Lower leg skin (tissue), 4 donors: ENCODE measurements around the gene ELP4. TPM values are rescaled to one million over a fixed set of nuclear protein-coding genes. Genes with fewer than 3 reads are reported as not detected.
"Not testable (repeated sequence)": the region's sequence is repeated elsewhere in the genome, so short reads cannot be mapped to it uniquely, and the experiment has no call there.

ENCODE experiments used
- DNase-seq, 2 donors: peaks; one replicate each; pipeline ENCODE4 v3.0.0-alpha.2; 2019; ENCODE audit warnings: low spot score in 2 of 2
- H3K4me3 ChIP-seq: fragments of 200-600 bp; sonication (generic); 2 replicates; pipeline ENCODE4 v1.5.1; 2017; ENCODE audit warnings: mild to moderate bottlenecking, low read depth; ENCODE audit not compliant: poor library complexity, severe bottlenecking
- CTCF ChIP-seq, 3 donors: fragments of 450-650 bp; IDR thresholded peaks; one replicate each; pipeline ENCODE4 v1.5.1; 2016; ENCODE audit warnings: antibody characterized with exemption in 3 of 3, mild to moderate bottlenecking in 3 of 3, moderate library complexity in 2 of 3
- POLR2A ChIP-seq, 2 donors: fragments of 450-650 bp; IDR thresholded peaks; one replicate each; pipeline ENCODE4 v1.6.1; 2016 to 2017; ENCODE audit warnings: antibody characterized with exemption in 2 of 2, mild to moderate bottlenecking in 1 of 2, moderate library complexity in 1 of 2
- WGBS, 2 donors: methylation state at CpG; one replicate each; pipeline ENCODE4 v1.1.5; 2018; 5-methylcytosine and 5-hydroxymethylcytosine counted together
- intact Hi-C: fragments of 100-400 bp; cut with DNase I; formaldehyde crosslinking; loops from one replicate; pipeline ENCODE4 v1.15.0; 2023; ENCODE audit warnings: low total_unique reads
- total RNA-seq, 4 donors: library from RNA; depleted of rRNA; stranded (reverse); fragments of >200 nt; gene quantifications; one replicate each; pipeline ENCODE4 v1.1.0, GENCODE V29; 2016

Gene ELP4
- total RNA-seq, 4 donors from 2014 or later = 20.6 to 23.3 (median 22.2) TPM

DNA sequence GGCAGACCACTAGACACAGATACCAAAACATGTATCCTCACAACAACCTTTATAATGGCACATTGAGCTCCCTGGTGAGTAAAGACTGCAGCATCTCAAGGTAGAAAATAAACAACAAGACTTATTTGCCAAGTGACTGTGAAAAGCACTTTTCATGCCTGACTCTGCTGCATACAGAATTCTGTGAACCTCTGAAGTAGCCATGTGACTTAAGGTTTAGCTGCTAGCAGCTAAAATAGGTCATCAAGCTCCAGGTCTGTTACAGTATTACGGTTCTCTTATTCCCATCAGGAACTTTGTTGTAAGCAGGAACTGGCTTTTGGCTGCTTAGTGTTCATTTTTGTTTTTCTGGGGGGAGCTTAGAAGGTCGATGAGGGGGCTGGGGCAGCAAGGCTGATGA is 162.1 kb downstream of the ELP4 start:
- TF ChIP-seq POLR2A (IDR thresholded peaks at IDR 0.05) (no peak), CTCF (IDR thresholded peaks at IDR 0.05) (no peak)
- WGBS, 2 donors = 60 to 74% methylated on average over 2 of the region's 2 CpGs
- intact Hi-C loops = no loop called here
- H3K4me3 ChIP-seq = no peak overlapping the region
- DNase-seq = no peak

GRCh38 chr11:31673108-31673507 is 163.5 kb downstream of the ELP4 start:
- 97% methylated on average over 3 of the region's 3 CpGs for WGBS, 2 donors
- DNase-seq, H3K4me3 ChIP-seq, intact Hi-C loops: not testable (repeated sequence)

DNA sequence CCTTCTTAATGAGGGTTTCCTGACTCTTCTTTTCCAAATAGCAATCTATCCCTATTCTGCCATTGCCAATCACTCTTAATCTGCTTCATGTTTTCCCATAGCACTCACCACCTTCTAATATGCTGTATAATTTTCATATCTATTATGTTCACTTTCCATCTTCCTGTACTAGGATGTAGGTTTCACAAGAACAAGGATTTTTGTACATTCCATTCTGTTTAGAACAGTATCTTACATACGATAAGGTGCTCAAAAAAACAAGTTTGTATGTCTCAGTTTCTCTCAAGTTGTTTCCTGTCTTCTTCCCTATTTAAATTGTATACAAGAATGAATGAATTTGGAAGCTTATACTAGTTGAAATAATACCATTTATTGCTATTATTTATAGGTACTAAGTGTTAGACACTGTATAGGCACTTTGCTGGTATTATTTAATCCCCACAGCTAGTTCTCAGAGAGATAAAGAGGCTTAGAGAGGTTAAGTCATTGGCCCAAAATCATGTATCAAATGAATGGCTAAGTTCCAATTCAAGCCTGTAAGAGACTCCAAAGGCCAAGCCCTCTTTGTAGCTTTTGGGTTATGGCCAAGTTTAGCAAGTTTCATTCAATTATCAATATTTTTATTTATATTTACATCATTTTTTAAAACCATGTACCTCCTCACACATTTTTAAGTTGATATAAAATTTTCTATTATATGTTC is 166.9 kb downstream of the ELP4 start:
- intact Hi-C loops = no loop called here
- WGBS, 2 donors = 92 to 96% methylated on average over 1 of the region's 1 CpG
- no peak for DNase-seq
- TF ChIP-seq CTCF (IDR thresholded peaks at IDR 0.05) (no peak), POLR2A (IDR thresholded peaks at IDR 0.05) (no peak)
- H3K4me3 ChIP-seq = no peak overlapping the region

- WGBS, 2 donors = 67 to 99% methylated on average over 3 of the region's 3 CpGs
- no peak for DNase-seq
- no peak for TF ChIP-seq CTCF (IDR thresholded peaks at IDR 0.05)
- no peak for TF ChIP-seq POLR2A (IDR thresholded peaks at IDR 0.05)
- intact Hi-C loops = no loop called here
- H3K4me3 ChIP-seq = no peak overlapping the region
Measured at GRCh38 chr11:31680770-31681169, 171.2 kb downstream of the ELP4 start.

DNA sequence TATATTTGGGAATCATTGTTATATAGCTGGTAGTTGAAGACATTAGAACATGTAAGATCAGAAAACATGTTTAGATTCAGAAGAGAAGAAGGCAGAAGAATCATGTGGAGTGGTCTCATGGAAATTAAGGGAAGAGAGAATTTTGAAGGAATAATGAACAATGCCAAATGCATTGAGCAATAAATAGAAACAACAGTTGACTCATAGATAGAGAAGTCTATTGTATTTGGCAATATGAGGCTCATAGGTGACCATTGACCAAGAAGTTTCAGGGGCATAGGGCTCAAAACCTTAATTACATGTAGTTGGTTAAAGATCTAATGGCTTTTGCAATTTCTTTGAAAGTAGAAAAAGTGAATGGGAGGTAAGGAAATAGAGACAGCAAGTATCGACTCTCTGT is 177.7 kb downstream of the ELP4 start:
- no peak for DNase-seq
- no peak overlapping the region for H3K4me3 ChIP-seq
- TF ChIP-seq POLR2A (IDR thresholded peaks at IDR 0.05) = no peak
- WGBS, 2 donors = 88 to 98% methylated on average over 1 of the region's 1 CpG
- intact Hi-C loops = no loop called here

DNA sequence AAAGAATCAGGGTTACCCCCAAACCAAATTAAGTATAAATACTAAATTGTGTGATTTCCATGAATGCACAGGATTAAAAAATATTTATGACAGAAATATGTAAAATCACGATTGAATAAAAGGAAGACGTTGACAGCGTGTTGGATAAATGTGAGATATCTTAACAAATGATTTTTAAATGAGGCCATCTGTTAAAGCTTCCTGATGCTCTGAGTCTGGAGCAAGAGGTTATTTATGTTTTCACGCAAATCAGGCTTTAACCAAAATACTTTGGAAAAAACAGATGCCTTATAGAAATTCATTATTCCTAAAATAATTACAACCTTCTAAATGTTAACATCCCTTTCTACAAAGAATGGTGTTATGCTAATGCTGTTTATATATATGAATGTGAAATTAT is 178.3 kb downstream of the ELP4 start:
- no peak for TF ChIP-seq POLR2A (IDR thresholded peaks at IDR 0.05)
- no peak for TF ChIP-seq CTCF (IDR thresholded peaks at IDR 0.05)
- H3K4me3 ChIP-seq = no peak overlapping the region
- WGBS, 2 donors = 77 to 79% methylated on average over 4 of the region's 4 CpGs
- DNase-seq = no peak
- intact Hi-C loops = no loop called here

GRCh38 chr11:31689559-31689958 is 180.0 kb downstream of the ELP4 start:
- intact Hi-C loops = no loop called here
- no peak overlapping the region for H3K4me3 ChIP-seq

More at GRCh38 chr11:31689559-31689958, 180.0 kb downstream of the ELP4 start:
- no peak for DNase-seq
- TF ChIP-seq POLR2A (IDR thresholded peaks at IDR 0.05) = no peak
- TF ChIP-seq CTCF (IDR thresholded peaks at IDR 0.05) = no peak
